Hematopoietic multipotent progenitor cell treated with erythropoietin and hydrocortisone succinate and interleukin-3 and kit ligand, for 17 days (in vitro differentiated cells): ENCODE results near the gene ZNF775.
A peak's percentile ranks its signal among the peaks of the same experiment; 100 is the strongest.

ENCODE experiments used
- DNase-seq: peaks from one replicate; pipeline ENCODE4 v3.0.0-alpha.2; 2015; ENCODE audit warnings: low spot score

The ZNF775 gene

GRCh38 chr7:150378853-150379440 lies at the start of gene ZNF775:
Gene ZNF775 (plus strand): TSS chr7:150379330. CDS start chr7:150388471, 9,141 bp downstream.
- DNase-seq, result peak; percentile 93

DNA sequence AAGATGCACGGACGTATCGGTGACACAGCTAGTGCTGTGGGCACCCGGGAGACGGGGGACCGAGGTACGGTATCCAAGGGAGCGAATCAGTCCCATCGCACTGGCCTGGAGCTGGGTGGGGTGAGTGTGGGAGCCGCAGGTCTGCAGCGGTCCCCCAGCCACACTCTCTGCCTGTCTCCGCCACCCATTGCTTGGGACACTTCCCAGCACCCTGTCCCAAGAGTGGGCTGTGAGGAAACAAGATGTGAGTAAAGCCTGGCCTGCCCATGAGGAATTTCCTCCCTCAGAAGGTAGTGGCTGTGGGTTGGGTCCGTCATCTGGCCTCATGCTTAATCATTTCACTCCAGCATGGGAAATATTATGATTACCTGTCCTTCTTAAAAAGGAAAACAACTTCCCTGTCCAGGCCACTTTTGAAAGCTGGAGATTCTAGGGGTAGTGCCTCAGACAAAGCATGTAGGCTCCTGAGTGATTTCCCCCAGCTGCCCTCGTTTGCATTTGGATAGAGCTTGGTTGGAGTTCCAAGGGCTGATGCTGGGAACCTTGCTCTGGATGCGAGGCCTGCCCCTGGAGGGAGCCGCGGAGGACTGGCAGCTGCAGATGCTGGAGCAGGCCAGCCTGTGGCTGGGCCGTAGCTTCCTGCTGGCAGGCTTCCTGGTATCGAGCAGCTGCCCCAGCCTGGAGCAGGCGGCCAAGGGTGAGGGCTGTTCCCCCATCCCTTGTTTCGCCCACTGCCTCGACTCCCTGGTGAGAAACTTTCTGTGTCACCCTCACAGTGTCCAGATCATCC lies 49.6 kb upstream of the ZNF775 start:
- DNase-seq, result no peak

GRCh38 chr7:150330211-150330885 lies 48.8 kb upstream of the ZNF775 start:
- DNase-seq, result no peak

- no peak for DNase-seq
Measured at GRCh38 chr7:150332852-150333635, 46.1 kb upstream of the ZNF775 start.

GRCh38 chr7:150333659-150334058 lies 45.5 kb upstream of the ZNF775 start:
- DNase-seq, result no peak

DNA sequence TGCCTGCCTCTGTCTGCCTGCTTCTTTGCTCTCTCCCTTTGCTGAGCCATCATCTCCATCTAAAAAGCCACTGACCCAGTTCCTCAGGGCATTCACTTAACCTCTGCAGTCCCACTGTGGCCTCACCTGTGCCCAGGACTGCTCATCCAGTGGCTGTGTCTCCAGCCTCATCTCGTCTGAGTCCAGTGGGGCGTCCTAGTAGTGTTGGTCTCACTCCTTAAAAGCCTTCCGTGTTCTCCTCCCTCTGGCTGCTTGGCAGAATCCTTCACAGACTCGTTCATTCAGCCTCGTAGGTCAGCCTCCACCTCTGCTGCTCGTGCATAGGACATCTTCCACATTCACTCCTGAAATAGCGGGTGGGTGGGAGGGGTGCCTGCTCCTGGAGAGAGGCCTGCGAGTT lies 45.0 kb upstream of the ZNF775 start:
- DNase-seq, result no peak

DNA sequence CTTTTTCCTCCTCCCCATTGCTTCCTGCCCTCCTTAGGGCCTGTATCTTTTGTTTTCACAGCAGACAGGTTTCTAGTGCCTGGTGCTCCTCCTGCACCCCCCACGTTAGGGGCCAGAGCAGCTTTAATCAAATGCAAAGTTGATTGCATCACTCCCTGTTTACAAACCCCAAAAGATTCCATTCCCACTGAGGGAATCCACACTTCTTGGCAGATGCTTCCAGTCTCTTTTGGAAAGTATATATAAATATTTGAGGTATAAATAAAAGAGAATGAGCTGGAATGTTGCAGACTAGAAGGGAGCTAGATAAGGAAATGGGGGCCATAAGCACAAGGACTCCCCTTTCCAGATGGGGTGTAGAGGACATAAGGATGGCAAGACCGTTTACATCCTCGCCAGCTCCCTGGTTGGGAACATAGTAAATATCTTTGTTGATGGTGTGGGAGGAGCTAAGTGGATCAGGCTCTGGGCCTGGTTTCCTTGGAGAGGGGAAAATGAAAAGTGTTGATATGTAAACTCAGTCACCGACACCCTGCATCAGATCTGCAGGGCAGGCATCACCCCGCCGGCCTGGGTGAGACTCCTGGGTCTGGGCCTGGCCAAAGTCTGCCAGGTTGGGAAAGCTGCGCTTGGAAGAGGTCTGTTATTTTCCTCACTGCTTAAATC lies 43.9 kb upstream of the ZNF775 start:
- DNase-seq, result no peak

DNA sequence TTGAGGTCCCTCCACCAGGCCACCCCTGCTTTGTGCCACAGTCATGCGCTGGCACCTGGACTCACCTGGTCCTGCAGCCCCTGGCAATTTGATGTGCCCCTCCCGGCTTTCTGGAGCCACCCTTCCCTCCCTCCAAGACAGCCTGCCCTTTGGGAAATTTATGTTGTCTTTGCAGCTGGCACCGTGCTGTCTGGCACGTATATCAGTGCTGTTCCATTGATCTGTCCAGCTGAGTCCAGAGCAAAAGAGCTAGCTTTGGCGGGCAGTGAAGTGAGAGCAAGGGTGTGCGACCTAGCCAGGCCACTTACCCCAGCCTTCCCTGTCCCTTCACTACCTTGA lies 43.4 kb upstream of the ZNF775 start:
- no peak for DNase-seq

GRCh38 chr7:150336746-150337145 lies 42.4 kb upstream of the ZNF775 start:
- no peak for DNase-seq

- DNase-seq, result no peak
Measured at GRCh38 chr7:150337179-150337578, 42.0 kb upstream of the ZNF775 start.

DNA sequence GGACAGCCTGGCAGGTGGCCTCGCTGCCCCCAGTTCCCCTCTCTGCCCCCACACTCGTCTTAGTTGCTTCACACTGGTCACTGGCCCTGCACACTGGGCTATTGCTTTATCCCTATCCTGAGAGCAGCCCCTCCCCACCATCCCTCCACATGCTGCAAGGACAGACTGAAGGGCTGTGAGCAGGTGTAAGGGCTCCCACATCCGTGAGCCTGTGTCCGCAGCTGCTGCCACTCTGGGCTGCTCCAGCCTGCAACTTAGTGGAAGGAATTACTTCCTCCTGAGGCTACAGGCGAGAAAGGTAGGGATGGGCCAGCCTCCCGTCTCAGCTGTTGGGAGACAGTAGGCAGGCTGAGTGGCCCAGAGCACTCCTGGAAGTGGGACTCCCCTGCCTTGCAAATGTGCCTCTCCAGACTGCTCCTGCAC lies 41.5 kb upstream of the ZNF775 start:
- no peak for DNase-seq

- no peak for DNase-seq
Measured at GRCh38 chr7:150338166-150338829, 40.8 kb upstream of the ZNF775 start.

GRCh38 chr7:150339409-150339809 lies 39.7 kb upstream of the ZNF775 start:
- no peak for DNase-seq

DNA sequence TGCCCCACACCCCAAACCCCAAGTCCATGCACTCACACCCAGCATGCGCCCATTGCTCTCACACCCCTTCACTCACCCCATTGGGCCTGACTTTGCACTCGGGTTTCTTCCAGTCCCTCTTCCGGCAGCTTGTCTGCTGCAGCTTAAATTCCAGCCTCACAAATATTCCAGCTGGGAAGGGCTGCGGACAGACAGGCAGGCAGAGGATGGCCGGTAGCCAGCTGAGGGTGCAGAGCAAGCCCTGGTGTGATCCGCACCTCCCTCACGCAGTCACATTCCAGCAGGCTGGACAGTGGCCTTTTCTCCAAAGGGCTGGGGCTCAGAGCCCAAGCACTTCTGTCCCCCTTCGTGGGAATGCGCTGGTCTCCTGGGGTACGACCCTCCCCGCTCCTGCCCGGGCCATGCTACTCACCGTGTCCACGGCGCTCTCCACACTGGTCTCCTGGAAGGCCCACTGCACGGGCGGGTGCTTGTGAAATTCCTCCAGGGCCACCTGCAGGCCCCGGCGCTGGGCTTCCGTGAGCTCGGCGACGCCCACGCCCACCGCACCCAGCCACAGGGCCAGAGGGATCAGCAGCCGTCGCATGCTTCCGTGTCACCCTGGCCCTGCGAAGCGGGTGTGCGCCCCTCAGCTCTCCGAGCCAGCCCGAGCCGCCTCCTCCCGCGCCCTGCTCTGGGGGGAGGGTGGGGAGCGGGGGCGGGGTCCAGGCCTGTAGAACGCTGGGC lies 38.9 kb upstream of the ZNF775 start:
- no peak for DNase-seq

- DNase-seq, result no peak
Measured at GRCh38 chr7:150340875-150341262, 38.3 kb upstream of the ZNF775 start.

DNA sequence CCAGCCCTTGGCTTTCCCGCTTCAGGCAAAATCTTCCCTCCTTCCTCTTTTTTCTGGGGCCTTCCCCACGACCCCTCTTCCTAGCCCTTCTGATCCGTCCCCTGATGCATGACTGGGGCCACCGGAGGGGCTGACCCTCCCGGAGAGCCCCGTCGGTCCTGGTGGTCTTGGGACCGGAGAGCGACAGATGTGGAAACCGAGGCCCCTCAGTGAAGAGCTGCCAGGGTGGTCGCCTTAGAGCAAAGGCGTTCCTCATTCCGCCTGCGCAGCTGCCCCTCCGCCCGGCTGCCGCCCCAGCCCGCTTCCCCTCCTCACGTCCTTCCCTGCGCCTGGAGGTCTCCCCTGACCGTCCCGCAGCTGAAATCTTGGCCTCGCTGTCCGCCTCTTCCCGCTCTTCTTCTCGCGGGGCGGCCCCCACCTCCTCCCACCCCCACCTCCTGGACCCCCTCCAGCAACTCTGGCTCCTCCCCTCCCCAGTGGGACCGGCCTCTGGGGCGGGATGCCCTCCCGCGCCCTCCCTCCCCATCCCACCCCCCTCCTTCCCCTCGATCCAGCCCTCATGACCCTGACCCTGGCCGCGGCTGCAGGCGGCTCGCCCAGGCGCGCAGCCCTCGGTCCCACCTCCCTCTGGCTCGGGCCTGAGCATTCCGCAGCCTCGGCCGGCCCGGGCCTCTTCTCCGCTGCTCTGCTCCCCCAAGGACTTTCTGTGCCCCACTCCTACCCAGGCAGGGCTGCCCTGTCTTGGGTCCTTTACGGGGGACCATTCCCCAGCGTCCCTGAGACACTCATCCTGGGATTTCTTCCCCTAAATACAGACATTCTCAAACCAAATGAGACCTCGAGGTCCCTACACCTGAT lies 37.6 kb upstream of the ZNF775 start, which contains the start of gene RARRES2:
RARRES2 (minus strand) TSS at position 367 of the 858 bp plus-strand sequence. CDS start 1,020 bp downstream, outside the sequence.
- DNase-seq, result no peak

GRCh38 chr7:150342121-150342408 lies 37.1 kb upstream of the ZNF775 start:
- no peak for DNase-seq

DNA sequence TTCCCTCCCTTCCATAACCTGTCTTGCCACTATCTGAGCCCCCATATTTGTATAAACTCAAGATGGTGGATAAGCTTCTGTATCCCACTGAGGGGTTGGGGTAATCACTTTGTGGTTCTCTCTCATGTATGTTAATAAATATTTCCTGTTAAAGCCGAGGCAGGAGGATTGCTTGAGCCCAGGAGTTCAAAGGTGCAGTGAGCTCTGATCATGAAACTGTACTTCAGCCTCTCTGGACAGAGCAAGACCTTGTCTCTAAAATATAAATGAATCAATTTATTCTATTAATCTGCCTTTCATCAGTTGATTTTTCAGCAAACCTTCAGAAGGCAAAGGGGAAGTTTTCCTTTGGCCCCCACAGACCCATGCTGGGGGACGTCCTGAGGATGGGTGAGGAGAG lies 35.9 kb upstream of the ZNF775 start:
- DNase-seq, result no peak

GRCh38 chr7:150344299-150344698 lies 34.8 kb upstream of the ZNF775 start:
- no peak for DNase-seq

DNA sequence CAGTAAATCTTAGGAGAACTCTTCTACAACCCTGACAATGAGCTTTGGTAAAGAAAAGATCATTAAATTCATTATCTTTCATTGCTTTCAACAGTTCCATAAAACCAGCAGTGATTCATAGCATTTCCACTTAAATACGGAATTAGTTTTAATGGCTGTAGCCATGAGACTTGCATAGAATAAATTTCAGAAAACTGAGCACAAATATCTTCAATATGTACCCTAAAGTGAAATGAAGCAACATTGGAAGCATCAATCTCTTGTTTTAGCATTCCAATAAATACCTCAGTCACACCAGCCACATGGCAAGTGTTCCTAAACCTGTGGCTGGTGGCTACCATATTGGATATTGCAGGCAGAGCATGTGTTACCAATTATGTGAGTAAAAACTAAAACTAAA lies 34.1 kb upstream of the ZNF775 start:
- no peak for DNase-seq
